Stomach (tissue), 9 donors: ENCODE data around the gene C9orf50. TPM values are rescaled to one million over a fixed set of nuclear protein-coding genes. Genes with fewer than 3 reads are reported as not detected.

Source experiments
- DNase-seq, 2 donors: peaks; one replicate each; pipeline versions ENCODE4 v3.0.0 to v3.0.0-alpha.2; 2013 to 2019
- H3K27ac ChIP-seq, 5 donors: fragments of 200-600 bp in 4 of 5; sonication (generic) in 4 of 5; one replicate each; pipeline ENCODE4 v1.5.1; 2013 to 2019; ENCODE audit warnings: mild to moderate bottlenecking in 1 of 5, moderate library complexity in 1 of 5
- H3K27me3 ChIP-seq, 3 donors: fragments of 200-600 bp; sonication (generic); one replicate each; pipeline ENCODE4 v1.5.1; 2017 to 2019; ENCODE audit warnings: mixed run types in 1 of 3
- H3K36me3 ChIP-seq, 4 donors: fragments of 200-600 bp; sonication (generic); 1 replicate in 3 of 4; 2 replicates in 1 of 4; pipeline ENCODE4 v1.5.1; 2016 to 2019
- H3K4me1 ChIP-seq, 4 donors: fragments of 200-600 bp; sonication (generic); one replicate each; pipeline ENCODE4 v1.5.1; 2016 to 2019
- H3K4me3 ChIP-seq, 4 donors: fragments of 200-600 bp; sonication (generic) in 3 of 4; one replicate each; pipeline ENCODE4 v1.5.1; 2016 to 2019; ENCODE audit warnings: mild to moderate bottlenecking in 1 of 4
- H3K9me3 ChIP-seq, 4 donors: fragments of 200-600 bp; sonication (generic); one replicate each; pipeline ENCODE4 v1.5.1; 2016 to 2019
- CTCF ChIP-seq, 7 experiments: fragments of 450-650 bp in 4 of 7; fragments of 200-600 bp in 3 of 7; sonication (generic) in 3 of 7; IDR thresholded peaks; one replicate each; pipeline ENCODE4 v1.5.1; 2016 to 2019; ENCODE audit warnings: antibody characterized with exemption in 7 of 7, control low read depth in 2 of 7, mild to moderate bottlenecking in 1 of 7
- EP300 ChIP-seq: sonication (generic); formaldehyde crosslinking; IDR thresholded peaks from one replicate; pipeline ENCODE4 v1.6.1; 2017; ENCODE audit warnings: antibody characterized with exemption
- POLR2A ChIP-seq, 4 donors: fragments of 450-650 bp; IDR thresholded peaks; one replicate each; pipeline ENCODE4 v1.6.1; 2016; ENCODE audit warnings: antibody characterized with exemption in 4 of 4, control low read depth in 2 of 4, mild to moderate bottlenecking in 1 of 4, moderate library complexity in 1 of 4
- POLR2AphosphoS5 ChIP-seq, 3 donors: sonication (generic); formaldehyde crosslinking; IDR thresholded peaks; one replicate each; pipeline ENCODE4 v1.6.1; 2016; ENCODE audit warnings: antibody characterized with exemption in 3 of 3
- WGBS, 5 donors: extraction: QIAGEN DNeasy Blood & Tissue Kit in 3 of 5; methylation state at CpG; one replicate each; pipeline versions ENCODE4 v1.1.5 to v1.1.7; 2013 to 2018; 5-methylcytosine and 5-hydroxymethylcytosine counted together
- intact Hi-C: fragments of 100-400 bp; cut with DNase I; formaldehyde crosslinking; loops from one replicate; pipeline ENCODE4 v1.15.1; 2023; ENCODE audit warnings: low total_unique reads
- polyA plus RNA-seq, 3 donors: library from polyadenylated mRNA; stranded (reverse); fragments of 200-250 nt; gene quantifications; one replicate each; pipeline ENCODE4 v1.2.3, GENCODE V29; 2013
- total RNA-seq, 5 donors: library from RNA; depleted of rRNA; stranded (reverse); fragments of >200 nt; gene quantifications; one replicate each; pipeline versions ENCODE4 v1.1.0 to v1.2.3, GENCODE V29; 2014 to 2016
- donor health status: healthy with polysubstance abuse.
- donor health status: Bipolar disorder and iron deficiency.
- donor health status: healthy.

C9orf50 gene
- total and polyA plus RNA-seq, 8 donors = 0.13 TPM; not detected in 7

DNA sequence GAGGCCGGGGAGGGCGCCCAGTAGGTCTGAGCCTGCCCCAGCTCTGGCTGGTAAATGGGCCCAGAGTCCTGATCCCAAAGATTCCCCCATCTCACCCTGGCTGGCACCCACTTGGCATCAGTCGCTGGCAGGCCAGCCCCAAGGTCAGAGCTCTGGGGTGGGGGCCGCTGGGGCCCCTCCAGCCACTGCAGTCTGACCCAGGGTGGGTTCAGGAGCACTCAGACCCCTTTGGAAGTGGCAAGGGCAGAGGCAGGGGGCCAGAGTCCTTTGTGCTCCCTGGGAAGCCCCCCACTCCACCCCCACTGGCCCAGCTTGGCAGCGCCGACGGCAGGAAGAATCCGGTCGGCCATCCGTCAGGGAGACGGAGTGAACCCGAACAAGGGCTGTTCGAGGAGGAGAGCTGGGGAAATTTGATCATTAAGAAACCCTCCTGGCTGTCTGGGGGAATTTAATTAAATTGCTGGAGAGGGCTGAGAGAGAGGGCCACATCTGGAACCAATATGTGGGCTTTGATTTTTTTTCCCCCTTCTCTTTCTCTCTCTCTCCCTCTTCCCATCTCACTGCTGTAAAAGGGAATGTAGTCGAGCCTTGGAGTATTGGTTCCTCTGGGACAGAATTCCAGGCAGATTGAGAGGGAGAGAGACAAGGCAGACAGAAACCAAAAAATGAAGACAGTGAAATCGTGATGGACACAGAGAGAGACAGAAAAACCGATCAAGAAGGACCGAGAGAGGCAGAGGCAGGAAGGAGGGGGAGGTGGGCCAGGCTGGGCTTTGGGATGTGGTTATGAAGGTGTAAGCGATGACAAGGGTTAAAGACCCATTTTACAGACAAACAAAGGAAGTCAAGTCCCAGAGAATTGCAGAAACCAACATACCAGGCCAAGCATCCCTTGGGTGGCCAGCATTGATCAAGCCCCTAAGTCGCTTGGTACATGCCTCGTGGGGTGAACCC, 29.1 kb upstream of the C9orf50 start:
- peaks cover 0 to 5% (median 0%) of the 10 kb centered on the region in 3 donors for H3K27me3 ChIP-seq
- H3K4me1 ChIP-seq = peaks cover 0 to 14% (median 8%) of the 10 kb centered on the region in 4 donors
- DNase-seq = no peak
- no peak overlapping the region for H3K4me3 ChIP-seq
- intact Hi-C loops = loop anchor here (5.0 to 10.0 kb wide), 2 partner anchors 75 to 132 kb away; no protein-coding TSS in a partner anchor
- H3K36me3 ChIP-seq = no peaks in the 10 kb centered on the region
- TF ChIP-seq CTCF (IDR thresholded peaks at IDR 0.05) (no peak), POLR2AphosphoS5 (IDR thresholded peaks at IDR 0.05) (no peak), POLR2A (IDR thresholded peaks at IDR 0.05) (no peak), EP300 (no peak)
- WGBS, 5 donors = 87 to 89% (median 87%) methylated on average over 18 to 20 of the region's 20 CpGs
- H3K9me3 ChIP-seq = no peaks in the 10 kb centered on the region
- H3K27ac ChIP-seq = no peak overlapping the region

DNA sequence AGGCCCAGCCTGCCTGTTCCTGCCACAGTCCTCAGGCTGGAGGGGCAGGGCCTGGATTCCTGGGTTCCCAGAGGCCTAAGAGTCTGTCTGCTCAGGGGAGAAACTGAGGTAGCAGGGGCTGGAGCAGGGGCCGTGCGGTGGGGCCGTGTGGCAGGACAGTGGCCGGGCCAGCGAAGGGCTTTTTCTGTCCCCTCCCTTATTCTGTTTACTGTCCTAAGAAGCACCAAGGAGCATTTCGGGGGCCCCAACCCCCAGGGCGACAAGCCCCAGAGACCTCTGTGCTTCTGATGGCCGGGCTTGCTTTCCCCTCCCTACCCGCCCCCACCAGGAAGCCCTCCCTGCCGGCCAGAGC, 27.8 kb upstream of the C9orf50 start:
- Histone ChIP-seq H3K9me3 (no peaks in the 10 kb centered on the region), H3K36me3 (no peaks in the 10 kb centered on the region), H3K4me3 (no peak overlapping the region), H3K4me1 (peaks cover 0 to 1% (median 0%) of the 10 kb centered on the region in 4 donors), H3K27ac (no peak overlapping the region), H3K27me3 (no peaks in the 10 kb centered on the region)
- intact Hi-C loops = loop anchor here (5.0 kb wide), 1 partner anchor 134 kb away; no protein-coding TSS in a partner anchor
- DNase-seq = no peak
- 73 to 77% (median 76%) methylated on average over 7 to 10 of the region's 10 CpGs for WGBS, 5 donors
- TF ChIP-seq POLR2AphosphoS5 (IDR thresholded peaks at IDR 0.05) = no peak
- TF ChIP-seq POLR2A (IDR thresholded peaks at IDR 0.05) = no peak
- TF ChIP-seq CTCF (IDR thresholded peaks at IDR 0.05) = no peak
- no peak for TF ChIP-seq EP300

- H3K36me3 ChIP-seq = no peaks in the 10 kb centered on the region
- no peak overlapping the region for H3K4me3 ChIP-seq
- TF ChIP-seq CTCF (IDR thresholded peaks at IDR 0.05) = no peak
- no peak for TF ChIP-seq POLR2AphosphoS5 (IDR thresholded peaks at IDR 0.05)
- no peak for TF ChIP-seq POLR2A (IDR thresholded peaks at IDR 0.05)
- no peak for TF ChIP-seq EP300
- H3K27ac ChIP-seq = no peak overlapping the region
- H3K9me3 ChIP-seq = no peaks in the 10 kb centered on the region
- intact Hi-C loops = loop anchor here (5.0 kb wide), 1 partner anchor 134 kb away; no protein-coding TSS in a partner anchor
- DNase-seq = no peak
- H3K27me3 ChIP-seq = no peaks in the 10 kb centered on the region
- WGBS, 5 donors = 68 to 78% (median 75%) methylated on average over 15 to 16 of the region's 16 CpGs
- no peaks in the 10 kb centered on the region for H3K4me1 ChIP-seq
These were observed 27.3 kb upstream of the C9orf50 start for GRCh38 chr9:129648092-129648763.

- Histone ChIP-seq H3K4me1 (peaks cover 0 to 3% (median 1%) of the 10 kb centered on the region in 4 donors), H3K27ac (no peak overlapping the region), H3K36me3 (no peaks in the 10 kb centered on the region), H3K9me3 (no peaks in the 10 kb centered on the region), H3K4me3 (no peak overlapping the region), H3K27me3 (no peaks in the 10 kb centered on the region)
- no peak for DNase-seq
- WGBS, 5 donors = 80 to 98% (median 91%) methylated on average over 8 to 10 of the region's 10 CpGs
- intact Hi-C loops = loop anchor here (5.0 kb wide), 1 partner anchor 135 kb away; no protein-coding TSS in a partner anchor
- TF ChIP-seq POLR2AphosphoS5 (IDR thresholded peaks at IDR 0.05) (no peak), POLR2A (IDR thresholded peaks at IDR 0.05) (no peak), EP300 (no peak), CTCF (IDR thresholded peaks at IDR 0.05) (no peak)
These were observed 26.7 kb upstream of the C9orf50 start for GRCh38 chr9:129647635-129648034.
